Hematopoietic multipotent progenitor cell treated with erythropoietin and hydrocortisone succinate and interleukin-3 and kit ligand, for 8 days (in vitro differentiated cells): ENCODE measurements around the gene NYAP1.
"Not testable (repeated sequence)": the region's sequence is repeated elsewhere in the genome, so short reads cannot be mapped to it uniquely, and the experiment has no call there.

Source experiments
- DNase-seq: peaks from one replicate; pipeline ENCODE4 v3.0.0-alpha.2; 2015

Gene NYAP1

DNA sequence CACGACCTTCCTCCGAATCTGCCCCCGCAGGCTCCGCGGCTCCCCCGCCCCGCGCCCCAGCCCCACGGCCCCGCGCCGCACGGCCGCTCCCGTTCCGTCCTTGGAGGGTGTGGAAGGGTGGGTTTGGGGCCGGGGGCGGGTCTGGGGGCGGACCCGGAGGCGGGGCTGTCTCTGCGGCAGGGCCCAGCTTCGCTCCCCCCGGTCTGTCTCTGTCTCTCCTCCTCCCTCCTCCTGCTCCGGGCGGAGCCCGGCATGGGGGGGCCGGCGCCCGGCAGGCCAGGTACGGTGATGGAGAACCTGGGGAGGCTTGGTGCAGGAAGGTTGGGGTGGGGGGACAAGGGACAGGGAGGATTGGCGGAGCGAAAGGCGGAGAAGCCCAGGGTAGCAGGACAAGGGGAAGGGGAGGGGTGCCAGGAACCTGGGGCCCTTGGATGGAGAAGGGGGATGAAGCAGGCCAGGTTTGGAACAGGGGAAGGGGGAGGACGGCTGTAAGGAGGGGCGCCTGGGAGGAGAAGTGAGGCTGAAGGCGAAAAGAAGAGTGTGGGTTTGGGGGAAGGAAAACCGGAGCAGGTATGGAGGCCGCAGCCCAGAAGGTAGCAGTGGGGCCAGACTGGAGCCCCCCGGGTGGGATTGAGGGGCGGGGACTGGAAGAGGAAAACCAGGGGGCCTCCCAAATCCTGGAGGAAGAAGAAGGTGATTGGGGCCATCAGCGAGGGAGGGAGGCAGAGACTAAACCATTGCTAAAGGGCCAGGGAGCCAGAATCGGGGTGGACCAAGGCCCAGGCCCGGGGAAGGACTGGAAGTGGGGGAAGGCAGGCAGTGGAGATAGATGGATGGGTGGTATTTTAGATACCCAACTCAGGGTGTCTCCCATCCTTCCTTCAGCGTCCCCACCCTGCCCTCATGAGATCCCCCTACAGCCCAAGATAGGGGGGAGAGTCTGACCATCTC is at the start of gene NYAP1:
TSS of gene NYAP1 (plus strand) at position 206 of the 951 bp plus-strand sequence. CDS start 1,385 bp downstream, outside the sequence.
- peak; percentile 62 for DNase-seq

DNA sequence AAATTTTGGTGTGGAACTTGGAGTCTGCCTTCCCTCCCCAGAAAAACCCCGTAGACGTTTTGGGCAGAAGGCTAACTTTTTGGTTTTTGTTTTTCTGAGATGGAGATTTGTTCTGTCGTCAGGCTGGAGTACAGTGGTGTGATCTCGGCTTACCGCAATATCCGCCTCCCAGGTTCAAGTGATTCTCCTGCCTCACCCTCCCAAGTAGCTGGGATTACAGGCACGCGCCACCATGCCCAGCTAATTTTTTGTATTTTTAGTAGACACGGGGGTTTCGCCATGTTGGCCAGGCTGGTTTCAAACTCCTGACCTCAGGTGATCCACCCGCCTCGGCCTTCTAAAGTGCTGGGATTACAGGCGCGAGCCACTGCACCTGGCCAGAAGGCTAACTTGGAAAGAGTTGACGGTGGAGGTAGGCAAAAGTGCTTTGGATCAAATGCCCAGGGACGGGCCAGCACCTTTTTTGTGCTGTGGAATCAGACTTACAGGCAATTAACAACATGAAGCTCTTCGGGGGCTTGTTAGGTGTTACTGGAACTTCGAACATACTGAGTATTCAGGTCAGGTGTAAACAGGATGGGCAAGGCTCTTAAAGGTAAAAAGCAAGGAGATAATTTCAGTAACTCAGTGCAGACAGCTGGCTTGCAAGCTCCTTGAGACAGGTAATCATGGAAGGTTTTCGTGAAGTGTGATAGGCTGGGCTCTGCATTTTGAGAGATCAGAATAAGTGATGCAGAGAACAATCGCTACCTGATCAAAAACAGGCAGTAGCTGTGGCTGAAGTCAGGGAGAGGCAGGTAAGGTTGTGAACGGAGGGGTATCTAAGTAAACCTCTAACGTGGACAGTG is 49.2 kb upstream of the NYAP1 start:
- DNase-seq, result no peak

DNA sequence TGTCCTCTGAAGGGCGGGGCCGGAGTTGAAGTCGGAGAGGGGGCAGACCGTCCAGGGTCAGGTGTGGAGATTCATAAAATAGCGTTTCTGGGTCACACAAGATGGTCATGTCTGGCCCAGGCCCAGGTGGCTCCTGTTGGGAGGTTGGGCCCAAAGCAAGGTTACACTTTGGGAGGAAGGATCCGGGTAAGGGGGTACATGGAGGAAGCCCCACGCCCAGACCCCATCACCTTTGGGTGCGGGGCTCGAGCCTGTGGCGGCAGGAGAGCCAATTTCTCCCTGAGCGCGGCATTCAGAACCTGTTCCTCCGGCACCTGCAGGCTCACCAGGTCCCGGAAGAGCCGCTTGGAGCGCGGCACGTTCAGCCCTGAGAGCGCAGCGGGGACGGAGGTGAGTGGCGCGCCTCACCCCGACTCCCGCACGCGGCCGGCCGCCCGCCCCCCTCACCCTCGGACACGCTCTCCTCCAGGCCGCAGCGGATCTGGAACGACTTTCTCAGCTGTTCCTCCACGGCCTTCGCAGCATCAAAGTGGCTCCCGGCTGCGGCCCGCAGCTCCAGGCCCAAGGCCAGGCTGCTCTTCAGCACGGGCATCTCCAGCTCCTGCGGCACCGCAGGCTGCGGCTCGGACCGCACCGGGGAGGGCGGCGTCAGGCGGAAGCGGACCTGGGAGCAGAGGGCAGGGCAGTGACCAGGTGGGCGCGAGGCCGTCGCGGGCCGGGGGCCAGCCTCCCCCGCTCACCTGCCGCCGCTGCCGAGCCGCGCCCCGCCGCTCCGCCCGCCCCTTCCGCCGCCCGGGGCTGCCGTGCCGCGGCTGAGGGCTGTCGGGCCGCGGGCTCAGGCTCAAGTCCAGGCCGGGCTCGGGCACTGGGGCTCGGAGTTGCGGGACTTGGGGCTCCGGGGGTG is 48.1 kb upstream of the NYAP1 start:
- DNase-seq, result peak; percentile 49

DNA sequence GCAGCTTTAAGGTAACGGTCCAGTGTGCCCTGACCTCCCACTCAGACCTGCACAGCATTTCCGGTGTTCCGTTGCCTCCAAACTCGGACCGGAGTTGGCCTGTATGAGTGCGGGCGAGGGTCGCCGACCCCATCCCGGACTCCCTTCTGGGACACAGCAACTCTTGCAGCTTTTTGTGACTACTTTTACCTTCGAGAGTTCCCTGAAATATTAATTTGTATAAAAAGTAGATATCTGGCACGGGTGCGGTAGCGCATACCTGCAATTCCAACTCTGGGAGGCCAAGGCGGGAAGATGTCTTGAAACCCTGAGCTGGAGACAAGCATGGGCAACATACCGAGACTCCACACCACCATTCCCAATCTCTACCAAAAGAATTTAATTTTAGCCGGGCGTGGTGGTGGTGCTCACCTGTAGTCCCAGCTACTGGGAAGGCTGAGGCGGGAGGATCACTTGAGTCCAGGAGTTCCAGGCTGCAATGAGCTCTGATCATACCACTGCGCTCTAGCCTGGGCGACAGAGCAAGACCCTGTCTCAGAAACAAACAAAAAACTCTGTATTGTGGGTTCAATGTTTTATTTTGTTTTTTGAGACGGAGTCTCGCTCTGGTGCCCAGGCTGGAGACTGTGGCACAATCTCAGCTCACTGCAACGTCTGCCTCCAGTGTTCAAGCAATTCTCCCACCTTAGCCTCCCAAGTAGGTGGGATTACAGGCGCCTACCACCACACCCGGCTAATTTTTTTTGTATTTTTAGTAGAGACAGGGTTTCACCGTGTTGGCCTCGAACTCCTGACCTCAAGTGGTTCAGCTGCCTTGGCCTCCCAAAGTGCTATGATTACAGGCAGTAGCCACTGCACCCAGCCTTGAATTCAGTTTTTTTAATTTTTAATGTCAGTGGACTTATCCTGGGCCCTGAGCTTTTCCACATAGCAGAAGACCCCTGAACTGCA is 46.3 kb upstream of the NYAP1 start:
- DNase-seq, result no peak

DNA sequence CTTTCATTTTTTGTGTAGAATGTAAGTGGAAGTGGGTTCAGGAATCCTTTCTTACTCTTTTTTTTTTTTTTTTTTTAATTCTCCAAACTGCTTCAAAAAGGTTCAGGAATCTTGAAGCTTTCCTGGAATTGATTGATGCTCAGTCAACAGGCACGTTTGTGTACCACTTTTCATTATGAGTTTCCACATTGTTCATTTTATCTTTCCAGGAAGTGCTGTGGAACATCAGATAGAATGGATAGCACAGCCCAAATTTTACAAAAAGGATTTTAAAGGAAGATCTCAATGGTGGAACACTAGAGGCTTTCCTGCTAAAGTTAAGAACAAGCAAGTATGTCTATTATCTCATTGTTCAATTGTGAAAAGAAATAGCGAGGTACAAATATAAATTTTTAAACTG is 45.6 kb upstream of the NYAP1 start:
- no peak for DNase-seq

DNA sequence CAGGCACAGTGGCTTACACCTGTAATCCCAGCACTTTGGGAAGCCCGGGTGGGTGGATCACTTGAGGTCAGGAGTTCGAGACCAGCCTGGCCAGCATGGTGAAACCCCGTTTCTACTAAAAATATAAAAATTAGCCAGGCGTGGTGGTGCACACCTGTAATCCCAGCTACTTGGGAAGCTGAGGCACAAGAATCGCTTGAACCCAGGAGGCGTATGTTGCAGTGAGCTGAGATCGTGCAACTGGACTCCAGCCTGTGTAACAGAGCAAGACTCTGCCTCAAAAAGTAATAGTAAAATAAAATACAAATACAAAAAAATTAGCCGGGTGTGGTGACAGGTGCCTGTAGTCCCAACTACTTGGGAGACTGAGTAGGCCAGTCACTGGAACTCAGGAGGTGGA is 45.0 kb upstream of the NYAP1 start:
- not testable (repeated sequence) for DNase-seq

DNA sequence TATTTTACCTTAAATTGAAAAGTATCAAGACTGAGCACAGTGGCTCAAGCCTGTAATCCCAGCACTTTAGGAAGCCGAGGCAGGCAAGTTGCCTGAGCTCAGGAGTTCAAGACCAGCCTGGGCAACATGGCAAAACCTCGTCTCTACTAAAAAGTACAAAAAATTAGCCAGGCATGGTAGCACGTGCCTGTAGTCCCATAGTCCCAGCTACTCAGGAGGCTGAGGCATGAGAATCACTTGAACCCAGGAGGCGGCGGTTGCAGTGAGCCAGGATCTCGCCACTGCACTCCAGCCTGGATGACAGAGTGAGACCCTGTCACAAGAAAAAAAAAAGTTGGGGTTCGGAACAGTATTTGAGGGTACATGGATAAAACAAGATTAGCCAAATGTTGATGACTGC is 44.5 kb upstream of the NYAP1 start:
- not testable (repeated sequence) for DNase-seq

DNA sequence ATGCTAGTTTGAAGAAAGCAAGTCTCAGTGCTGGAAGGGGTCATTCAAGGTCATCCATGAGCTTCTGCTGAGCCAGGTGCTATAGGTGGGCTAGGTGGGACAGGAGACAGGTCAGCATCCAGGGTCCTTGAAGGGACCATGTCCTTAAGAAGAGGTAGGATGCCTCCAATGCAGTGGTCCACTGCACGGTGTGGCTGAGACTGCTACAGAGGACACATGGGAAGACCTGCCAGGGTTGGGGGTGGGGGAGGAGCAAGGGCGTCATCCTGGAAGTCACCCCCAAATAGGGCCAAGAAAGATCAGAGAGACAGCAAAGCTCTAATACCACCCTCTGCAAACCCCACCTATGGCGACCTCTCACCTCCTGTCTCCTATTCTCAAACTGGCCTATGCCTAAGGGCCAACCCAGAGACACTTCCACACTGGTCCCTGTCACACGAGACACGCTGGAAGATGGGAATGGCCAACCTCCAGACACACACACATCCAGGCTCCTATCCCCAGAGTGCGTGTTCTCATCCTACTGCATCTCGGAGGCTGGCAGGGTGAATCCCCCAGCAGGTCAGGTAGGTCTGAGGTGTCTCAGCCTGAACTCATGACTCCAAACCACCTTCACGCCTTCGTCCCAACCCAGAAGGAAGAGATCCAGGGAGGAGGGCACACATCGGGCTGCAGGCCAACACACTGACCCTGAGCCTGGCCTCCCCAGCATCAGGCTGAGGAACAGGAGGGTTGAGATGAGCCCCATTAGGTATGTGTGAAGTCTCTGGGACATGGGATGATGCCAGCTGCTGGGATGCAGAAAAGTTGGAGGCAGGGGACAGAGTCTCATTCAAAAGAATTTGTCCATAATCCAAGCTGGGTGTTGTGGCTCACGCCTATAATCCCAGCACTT is 41.8 kb upstream of the NYAP1 start:
- no peak for DNase-seq

DNA sequence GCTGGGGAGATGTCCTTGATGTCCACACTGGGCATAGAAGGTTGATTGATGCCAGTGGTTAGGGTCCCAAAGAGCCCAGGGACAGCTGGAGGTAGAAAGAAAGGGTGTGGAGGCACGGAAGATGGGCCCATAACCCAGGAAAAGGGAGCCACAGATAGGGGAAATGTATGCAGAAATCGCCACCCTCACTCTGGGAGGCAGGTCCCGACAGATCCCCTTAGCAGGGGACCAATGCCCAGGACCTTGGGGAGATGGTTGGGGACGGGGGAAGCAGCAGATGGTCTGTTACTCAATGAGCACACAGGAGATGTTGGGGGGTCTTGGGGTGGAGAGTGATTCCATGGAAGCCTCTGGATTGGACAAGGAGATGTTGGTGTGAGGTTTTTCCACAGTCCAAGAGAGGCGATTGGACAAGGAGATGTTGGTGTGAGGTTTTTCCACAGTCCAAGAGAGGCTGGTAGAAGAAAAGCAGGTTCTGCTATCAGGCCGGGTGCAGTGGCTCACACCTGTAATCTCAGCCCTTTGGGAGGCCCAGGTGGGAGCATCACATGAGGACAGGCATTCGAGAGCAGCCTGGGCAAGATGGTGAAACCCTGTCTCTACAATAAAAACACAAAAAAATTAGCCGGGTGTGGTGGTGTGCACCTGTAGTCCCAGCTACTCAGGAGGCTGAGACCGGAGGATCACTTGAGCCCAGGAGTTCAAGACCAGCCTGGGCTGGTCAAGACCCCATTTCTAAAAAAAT is 40.5 kb upstream of the NYAP1 start:
- DNase-seq, result no peak

DNA sequence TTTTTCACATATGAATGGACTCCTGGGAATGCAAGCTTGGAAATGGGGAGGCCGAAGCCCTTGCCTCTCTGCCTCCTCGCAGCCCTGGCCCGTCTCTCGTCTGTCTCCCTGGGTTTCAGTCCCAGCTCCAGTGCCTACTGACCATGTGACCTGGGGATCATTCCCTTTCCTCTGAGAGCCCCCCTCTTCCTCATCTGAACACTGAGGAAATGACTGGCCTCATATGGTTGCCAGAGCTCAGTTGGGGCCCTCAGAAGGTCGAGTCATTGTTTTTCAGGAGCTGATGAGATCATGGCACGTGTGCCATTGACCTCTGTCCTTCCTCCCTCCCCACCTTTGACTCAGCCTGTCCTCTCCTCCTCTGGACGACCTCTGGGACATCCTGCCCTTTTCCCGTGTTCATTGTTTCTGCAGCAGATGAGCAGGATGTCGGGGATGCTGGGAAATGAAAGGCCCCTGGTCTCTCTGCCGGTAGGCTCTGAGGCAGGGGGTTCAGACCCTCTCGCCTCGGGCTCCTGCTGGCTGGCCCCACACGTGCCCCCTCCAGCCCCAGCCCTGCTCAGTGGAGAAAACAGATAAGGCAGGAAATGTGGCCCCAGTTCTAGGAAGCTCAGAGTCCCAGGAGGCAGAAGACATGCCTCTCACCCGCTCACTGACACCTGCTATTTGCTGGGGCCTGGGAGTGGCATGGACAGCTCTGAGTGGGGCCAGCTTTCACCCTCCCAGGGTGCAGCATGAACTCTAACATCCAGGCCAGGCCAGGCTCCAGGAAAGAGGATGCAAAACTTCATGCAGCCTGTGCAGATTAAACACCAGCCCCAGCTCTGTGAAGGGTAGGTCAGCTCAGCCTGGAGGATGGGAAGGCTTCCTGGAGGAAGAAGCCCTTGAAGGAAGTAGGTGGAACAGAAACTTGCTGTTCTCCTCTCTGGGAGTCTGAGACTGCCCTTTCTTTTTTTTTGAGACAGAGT is 39.1 kb upstream of the NYAP1 start:
- peak; percentile 77 for DNase-seq

DNA sequence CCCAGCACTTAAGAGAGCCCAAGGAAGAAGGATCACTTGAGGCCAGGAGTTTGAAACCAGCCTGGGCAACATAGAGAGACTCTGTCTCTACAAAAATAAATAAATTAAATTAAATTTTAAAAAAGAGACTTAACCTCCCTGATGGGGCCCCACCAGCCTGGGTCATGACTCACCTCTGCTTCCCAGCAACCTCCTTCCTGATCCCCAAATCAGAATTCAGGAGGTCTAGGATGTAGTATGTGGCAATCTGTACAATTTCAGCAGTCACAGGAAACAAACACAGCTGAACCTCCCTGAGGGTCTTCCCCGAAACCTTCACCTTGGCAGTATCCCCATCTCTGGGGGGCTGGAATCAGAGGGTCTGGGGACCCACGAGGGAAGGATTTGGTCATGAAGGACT is 37.7 kb upstream of the NYAP1 start:
- DNase-seq, result no peak

DNA sequence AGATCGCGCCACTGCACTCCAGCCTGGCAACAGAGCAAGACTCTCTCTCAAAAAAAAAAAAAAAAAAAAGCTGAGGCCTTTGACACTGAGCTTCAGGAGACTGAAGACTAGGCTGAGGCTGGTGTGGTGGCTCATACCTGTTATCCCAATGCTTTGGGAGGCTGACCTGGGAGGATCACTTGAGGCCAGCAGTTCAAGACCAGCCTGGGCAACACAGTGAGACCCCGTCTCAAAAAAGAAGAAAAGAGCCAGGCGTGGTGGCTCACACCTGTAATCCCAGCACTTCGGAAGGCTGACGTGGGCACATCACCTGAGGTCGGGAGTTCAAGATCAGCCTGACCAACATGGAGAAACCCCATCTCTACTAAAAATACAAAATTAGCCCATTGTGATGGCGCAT is 36.4 kb upstream of the NYAP1 start:
- DNase-seq, result not testable (repeated sequence)

DNA sequence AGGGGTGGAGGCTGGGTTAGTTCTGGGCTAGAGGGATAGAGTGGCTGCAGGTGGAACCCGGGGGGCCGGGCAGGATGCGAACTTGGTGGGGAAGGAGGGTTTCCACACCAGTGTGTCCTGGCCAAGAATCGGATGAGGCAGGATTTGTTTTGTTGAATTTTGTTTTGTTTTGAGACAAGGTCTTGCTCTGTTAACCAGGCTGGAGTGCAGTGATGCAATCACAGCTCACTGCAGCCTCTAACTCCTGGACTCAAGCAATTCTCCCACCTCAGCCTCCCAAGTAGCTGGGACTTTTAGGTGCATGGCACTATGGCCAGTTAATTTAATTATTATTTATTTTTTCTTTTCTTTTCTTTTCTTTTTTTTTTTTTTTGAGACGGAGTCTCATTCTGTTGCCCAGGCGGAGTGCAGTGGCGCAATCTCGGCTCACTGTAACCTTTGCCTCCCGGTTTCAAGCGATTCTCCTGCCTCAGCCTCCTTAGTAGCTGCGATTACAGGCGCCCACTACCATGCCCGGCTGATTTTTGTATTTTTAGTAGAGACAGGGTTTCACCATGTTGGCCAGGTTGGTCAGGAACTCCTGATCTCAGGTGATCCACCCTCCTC is 34.4 kb upstream of the NYAP1 start:
- no peak for DNase-seq

DNA sequence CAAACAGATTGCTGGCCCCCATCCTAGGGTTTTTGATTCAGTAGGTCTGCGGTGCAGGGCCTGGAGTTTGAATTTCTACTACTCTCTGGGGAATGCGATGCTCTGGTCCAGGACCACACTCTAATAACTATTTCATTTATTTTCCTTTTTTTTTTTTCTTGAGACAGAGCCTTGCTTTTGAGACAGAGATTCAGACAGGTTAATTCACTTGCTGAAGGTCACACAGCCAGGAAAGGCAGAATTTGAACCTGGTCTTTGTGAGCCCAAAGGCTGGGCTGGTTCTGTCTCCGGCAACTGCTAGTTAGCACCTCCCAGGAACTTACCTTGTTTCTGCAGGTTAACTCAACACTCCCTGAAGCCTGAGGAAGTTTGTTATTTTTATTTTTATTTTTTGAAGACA is 31.2 kb upstream of the NYAP1 start:
- no peak for DNase-seq

DNA sequence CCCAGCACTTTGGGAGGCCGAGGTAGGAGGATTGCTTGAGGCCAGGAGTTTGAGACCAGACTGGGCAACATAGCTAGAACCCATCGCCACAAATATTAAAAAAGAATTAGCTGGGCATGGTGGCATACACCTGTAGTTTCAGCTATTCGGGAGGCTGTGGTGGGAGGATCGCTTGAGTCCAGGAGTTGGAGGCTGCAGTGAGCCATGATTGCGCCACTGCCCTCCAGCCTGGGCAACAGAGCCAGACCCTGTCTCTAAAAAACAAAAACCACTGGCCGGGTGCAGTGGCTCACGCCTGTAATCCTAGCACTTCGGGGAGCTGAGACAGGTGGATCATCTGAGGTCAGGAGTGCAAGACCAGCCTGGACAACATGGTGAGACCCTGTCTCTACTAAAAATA is 29.9 kb upstream of the NYAP1 start:
- DNase-seq, result not testable (repeated sequence)

DNA sequence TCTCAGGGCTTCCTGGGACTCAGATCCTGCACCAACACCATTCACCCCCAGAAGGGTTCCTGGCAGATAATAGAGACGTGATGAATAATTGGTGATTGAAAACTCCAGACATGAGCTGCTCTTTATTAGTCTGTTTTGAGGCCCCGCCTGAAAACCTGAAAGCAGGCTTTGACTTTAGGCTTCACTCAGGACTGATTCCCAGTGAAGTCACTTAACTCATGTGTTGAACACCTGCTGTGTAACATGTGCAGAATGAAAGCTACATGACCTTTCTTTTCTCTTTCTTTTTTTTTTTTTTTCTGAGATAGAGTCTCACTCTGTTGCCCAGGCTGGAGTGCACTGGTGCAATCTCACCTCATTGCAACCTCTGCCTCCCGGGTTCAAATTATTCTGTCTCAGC is 28.5 kb upstream of the NYAP1 start:
- DNase-seq, result no peak

DNA sequence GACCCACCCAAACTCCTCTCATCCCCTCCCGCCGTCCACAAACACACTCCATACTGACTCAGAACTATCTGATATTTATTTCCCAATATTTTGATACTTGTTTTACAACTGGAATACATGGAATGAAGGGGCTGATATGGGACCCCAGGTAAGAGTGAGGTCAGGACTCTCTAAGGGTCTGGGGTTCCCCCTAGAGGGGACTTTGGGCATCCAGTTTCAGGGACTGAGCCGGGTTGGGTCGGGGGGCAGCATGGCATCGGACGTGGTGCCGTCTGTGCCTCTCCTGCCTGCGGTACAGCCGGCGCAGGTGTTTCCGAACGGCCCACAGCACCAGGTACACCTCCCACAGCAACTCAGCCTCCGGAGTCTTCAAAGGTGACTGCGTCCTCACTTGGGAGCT is 27.2 kb upstream of the NYAP1 start:
- no peak for DNase-seq

DNA sequence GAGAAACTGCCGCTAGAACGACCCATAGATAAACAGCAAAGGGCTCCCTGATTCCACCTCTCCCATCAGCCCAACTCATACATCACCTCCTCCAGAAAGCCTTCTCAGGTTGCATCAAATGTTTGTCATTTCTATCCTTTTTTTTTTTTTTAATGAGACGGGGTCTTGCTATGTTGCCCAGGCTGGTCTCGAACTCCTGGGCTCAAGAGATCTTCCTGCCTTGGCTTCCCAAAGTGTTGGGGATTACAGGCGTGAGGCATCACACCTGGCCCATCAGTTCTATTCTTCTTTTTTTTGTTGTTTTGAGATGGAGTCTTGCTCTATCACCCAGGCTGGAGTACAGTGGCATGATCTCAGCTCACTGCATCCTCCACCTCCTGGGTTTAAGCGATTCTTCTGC is 26.7 kb upstream of the NYAP1 start:
- DNase-seq, result no peak
